Measurements from ENCODE around the gene PTPN2.

The PTPN2 gene

GRCh38 chr18:12857215-12857905 is 26.7 kb downstream of the PTPN2 start:
- DNase-seq, result no peak

- DNase-seq, result no peak
Observed at GRCh38 chr18:12855916-12856315, 28.1 kb downstream of the PTPN2 start.

- no peak for DNase-seq
Observed at GRCh38 chr18:12852566-12853315, 31.3 kb downstream of the PTPN2 start.

- DNase-seq, result no peak
Observed at GRCh38 chr18:12851716-12852115, 32.3 kb downstream of the PTPN2 start.

- DNase-seq, result no peak
Observed at GRCh38 chr18:12849548-12849947, 34.5 kb downstream of the PTPN2 start.

- DNase-seq, result no peak
Observed at GRCh38 chr18:12848405-12848804, 35.6 kb downstream of the PTPN2 start.

GRCh38 chr18:12844391-12844790 is 39.6 kb downstream of the PTPN2 start:
- no peak for DNase-seq

GRCh38 chr18:12843420-12844350 is 40.4 kb downstream of the PTPN2 start:
- DNase-seq, result no peak

GRCh38 chr18:12842459-12843380 is 41.3 kb downstream of the PTPN2 start:
- DNase-seq, result no peak

- no peak for DNase-seq
Observed at GRCh38 chr18:12841070-12841469, 43.0 kb downstream of the PTPN2 start.

GRCh38 chr18:12840382-12840781 is 43.7 kb downstream of the PTPN2 start:
- no peak for DNase-seq

GRCh38 chr18:12839526-12840196 is 44.4 kb downstream of the PTPN2 start:
- no peak for DNase-seq

GRCh38 chr18:12839057-12839525 is 44.9 kb downstream of the PTPN2 start:
- no peak for DNase-seq

- no peak for DNase-seq
Observed at GRCh38 chr18:12838178-12838634, 45.8 kb downstream of the PTPN2 start.

- DNase-seq, result no peak
Observed at GRCh38 chr18:12837747-12838146, 46.3 kb downstream of the PTPN2 start.

GRCh38 chr18:12836551-12836950 is 47.5 kb downstream of the PTPN2 start:
- DNase-seq, result no peak

- no peak for DNase-seq
Observed at GRCh38 chr18:12828116-12829051, 55.7 kb downstream of the PTPN2 start.

GRCh38 chr18:12827588-12827987 is 56.4 kb downstream of the PTPN2 start:
- no peak for DNase-seq

GRCh38 chr18:12825230-12825629 is 58.8 kb downstream of the PTPN2 start:
- DNase-seq, result no peak

- DNase-seq, result no peak
Observed at GRCh38 chr18:12823892-12824291, 60.1 kb downstream of the PTPN2 start.
